T-helper 2 cell treated with Interferon-gamma antibody and Interleukin-4, amounts not matched to agents 100 ng/mL and 5 ng/mL, for 36 hours (primary cell): Measurements from ENCODE around the gene SLC35B1. TPM values are rescaled to one million over a fixed set of nuclear protein-coding genes. Genes with fewer than 3 reads are reported as not detected.

Experiments used
- intact Hi-C: fragments of 100-400 bp; cut with micrococcal nuclease; formaldehyde crosslinking; loops from one replicate; pipeline ENCODE4 v1.15.1; 2023
- total RNA-seq: library from RNA; stranded (reverse); gene quantifications from 2 replicates; pipeline ENCODE4 v1.2.3, GENCODE V29; 2022

The SLC35B1 gene
- total RNA-seq, 1 donor from 2014 or later: 80.8 TPM

GRCh38 chr17:49676276-49676868 is 31.4 kb downstream of the SLC35B1 start:
- intact Hi-C loops: loop anchor here (1.0 to 10.0 kb wide), 4 partner anchors 30 to 484 kb away; partner anchors contain the start of gene PHB1

- intact Hi-C loops: loop anchor here (10.0 kb wide), 1 partner anchor 260 kb away; the partner anchor contains the start of gene PHB1
Measured at GRCh38 chr17:49674507-49674906, 33.3 kb downstream of the SLC35B1 start.

GRCh38 chr17:49673679-49674078 is 34.1 kb downstream of the SLC35B1 start:
- intact Hi-C loops: loop anchor here (10.0 kb wide), 1 partner anchor 259 kb away; the partner anchor contains the start of gene PHB1

- intact Hi-C loops: loop anchor here (10.0 kb wide), 1 partner anchor 256 kb away; the partner anchor contains the start of gene PHB1
Measured at GRCh38 chr17:49670641-49671040, 37.1 kb downstream of the SLC35B1 start.

GRCh38 chr17:49670002-49670401 is 37.8 kb downstream of the SLC35B1 start:
- intact Hi-C loops: loop anchor here (10.0 kb wide), 1 partner anchor 255 kb away; the partner anchor contains the start of gene PHB1

- intact Hi-C loops: no loop called here
Measured at GRCh38 chr17:49667854-49668253, 39.9 kb downstream of the SLC35B1 start.

GRCh38 chr17:49664706-49665211 is 43.0 kb downstream of the SLC35B1 start:
- intact Hi-C loops: no loop called here

GRCh38 chr17:49659661-49660382 is 47.9 kb downstream of the SLC35B1 start:
- intact Hi-C loops: no loop called here

- intact Hi-C loops: no loop called here
Measured at GRCh38 chr17:49656247-49656646, 51.5 kb downstream of the SLC35B1 start.

Other genes starting within 250 kb of the SLC35B1 start
- gene NGFR, start 212.7 kb downstream of the SLC35B1 start, total RNA-seq: 0.11 and 0.16 TPM in 2 replicates
- gene NXPH3, start 132.1 kb downstream of the SLC35B1 start, total RNA-seq: not detected in 2 replicates
- 60.9 and 63.6 TPM in 2 replicates for gene SPOP, start 29.9 kb downstream of the SLC35B1 start, total RNA-seq
- gene FAM117A, start 56.2 kb upstream of the SLC35B1 start, total RNA-seq: 32.9 and 33.1 TPM in 2 replicates
- 73.3 and 80.8 TPM in 2 replicates for gene KAT7, start 80.7 kb upstream of the SLC35B1 start, total RNA-seq
- not detected in 2 replicates for gene TAC4, start 140.1 kb upstream of the SLC35B1 start, total RNA-seq